Superior temporal gyrus (tissue), 1 donor: ENCODE results near the gene NUDT1.

ENCODE experiments used
- DNase-seq: peaks from one replicate; pipeline ENCODE4 v3.0.0-alpha.2; 2016; ENCODE audit errors: extremely low spot score

The NUDT1 gene

DNA sequence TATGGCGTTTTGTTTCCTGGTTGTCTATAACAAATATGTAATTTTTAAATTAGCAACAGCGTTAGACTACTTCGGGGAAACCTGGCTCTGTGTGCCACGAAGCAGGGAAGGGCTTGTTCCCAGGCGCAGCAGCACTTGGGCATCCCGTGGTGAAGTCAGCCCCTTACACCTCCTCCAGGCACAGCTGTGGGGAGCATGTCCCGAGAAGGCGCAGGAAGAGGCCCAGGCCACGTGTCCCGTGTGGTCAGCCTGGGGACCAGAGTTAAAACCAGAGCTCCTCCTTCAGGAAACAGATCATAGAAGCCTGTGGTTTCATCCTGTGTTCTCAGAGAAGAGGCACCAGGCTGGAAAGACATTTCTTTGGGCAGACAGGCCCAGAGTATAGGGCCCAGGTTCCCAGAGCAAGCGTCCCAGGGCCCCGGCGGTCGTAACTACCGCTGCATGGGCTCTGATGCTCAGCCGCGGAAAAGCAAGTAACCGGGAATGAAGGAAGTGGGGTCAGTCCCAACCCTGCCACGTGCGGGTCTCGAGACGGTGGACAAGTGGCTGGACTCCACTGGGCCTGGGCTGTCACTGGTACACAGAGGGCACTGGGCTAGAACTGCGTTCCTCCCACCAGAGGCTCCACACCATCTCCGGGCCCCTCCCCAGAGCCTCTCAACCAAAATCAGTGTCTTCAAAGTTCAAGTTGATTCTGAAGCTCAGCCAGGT lies 7.1 kb downstream of the NUDT1 start:
- no peak for DNase-seq

DNA sequence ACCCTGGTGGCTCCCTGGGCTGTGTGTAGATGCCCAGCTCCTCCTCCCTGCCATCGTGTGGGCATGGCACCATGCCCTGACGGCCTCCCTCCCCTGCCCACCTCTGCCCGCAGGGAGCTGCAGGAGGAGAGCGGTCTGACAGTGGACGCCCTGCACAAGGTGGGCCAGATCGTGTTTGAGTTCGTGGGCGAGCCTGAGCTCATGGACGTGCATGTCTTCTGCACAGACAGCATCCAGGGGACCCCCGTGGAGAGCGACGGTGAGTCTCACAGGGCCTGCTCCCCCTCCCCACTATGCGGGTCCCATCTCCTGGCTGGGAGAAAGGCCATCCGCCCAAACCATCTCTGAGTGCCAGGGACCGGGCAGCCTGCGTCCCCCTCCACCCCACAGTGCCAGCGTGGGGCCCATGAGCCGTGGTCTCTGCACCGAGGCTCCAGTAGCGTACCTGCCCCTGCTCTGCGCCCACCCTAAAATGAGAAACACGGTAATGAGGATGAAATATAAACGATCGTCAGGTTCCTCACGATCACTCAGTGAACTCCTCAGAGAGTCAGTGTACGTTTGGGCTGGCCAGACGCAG lies 7.8 kb downstream of the NUDT1 start:
- no peak for DNase-seq

DNA sequence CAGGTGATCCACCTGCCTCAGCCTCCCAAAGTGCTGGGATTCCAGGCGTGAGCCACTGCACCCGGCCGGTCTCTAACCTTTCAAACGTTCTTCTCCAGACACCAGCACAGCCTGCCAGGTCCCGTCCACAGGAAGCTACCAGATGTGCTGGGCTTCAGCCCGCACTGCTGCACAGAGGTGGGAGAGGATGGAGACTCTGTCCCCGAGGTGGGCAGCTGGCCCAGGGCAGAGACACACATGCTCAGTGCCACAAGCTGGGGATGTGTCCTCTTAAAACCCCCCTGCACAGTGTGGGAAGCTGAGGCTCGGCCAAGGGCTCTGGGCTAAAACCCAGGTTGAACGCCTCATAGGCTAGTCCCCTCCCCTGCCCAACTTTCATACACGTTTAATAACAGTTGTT lies 9.4 kb downstream of the NUDT1 start:
- DNase-seq, result no peak

DNA sequence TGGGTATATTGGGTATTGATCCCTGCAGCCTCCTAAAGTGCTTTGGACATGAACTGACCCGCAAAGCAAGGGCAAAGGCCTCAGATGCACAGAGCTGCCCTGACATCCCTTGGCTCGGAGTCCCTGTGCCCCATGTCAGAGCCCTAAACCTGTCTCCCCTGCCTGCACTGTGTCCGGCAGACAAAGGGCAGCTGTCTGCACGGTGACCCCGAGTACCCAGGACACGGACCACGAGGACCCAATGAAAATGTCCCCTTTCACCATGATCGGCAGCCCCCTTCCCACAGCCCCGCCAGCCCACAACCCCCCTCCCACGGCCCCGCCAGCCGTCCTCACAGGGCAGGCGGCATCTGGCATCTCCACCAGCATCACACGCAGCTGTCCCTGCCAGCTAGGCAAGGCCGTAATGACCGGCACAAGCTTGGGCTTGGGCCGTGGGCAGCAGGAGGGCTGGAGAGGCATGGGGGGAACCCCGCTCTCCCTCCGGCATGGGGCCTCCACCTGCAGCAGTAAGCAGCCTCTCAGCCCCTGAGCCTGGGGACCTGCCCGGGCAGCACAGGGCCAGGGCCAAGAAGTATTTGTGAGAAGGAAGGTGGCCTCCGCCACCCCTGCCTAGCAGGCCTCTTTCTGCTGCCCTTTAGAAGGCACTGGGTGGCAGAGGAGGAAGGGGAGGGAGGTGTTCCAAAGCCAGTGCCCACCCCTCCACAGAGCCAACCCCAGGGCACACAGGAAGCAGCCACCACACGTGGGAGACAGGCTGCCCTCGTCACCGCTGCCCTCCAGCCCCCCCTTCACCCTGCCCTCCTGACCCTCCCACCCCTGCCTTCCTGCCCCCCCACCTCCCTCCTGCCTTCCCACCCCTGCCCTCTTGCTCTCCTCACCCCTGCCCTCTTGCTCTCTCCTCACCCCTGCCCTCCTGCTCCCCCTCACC lies 10.1 kb downstream of the NUDT1 start:
- no peak for DNase-seq

- DNase-seq, result no peak
These were observed 11.0 kb downstream of the NUDT1 start for GRCh38 chr7:2253021-2253420.

DNA sequence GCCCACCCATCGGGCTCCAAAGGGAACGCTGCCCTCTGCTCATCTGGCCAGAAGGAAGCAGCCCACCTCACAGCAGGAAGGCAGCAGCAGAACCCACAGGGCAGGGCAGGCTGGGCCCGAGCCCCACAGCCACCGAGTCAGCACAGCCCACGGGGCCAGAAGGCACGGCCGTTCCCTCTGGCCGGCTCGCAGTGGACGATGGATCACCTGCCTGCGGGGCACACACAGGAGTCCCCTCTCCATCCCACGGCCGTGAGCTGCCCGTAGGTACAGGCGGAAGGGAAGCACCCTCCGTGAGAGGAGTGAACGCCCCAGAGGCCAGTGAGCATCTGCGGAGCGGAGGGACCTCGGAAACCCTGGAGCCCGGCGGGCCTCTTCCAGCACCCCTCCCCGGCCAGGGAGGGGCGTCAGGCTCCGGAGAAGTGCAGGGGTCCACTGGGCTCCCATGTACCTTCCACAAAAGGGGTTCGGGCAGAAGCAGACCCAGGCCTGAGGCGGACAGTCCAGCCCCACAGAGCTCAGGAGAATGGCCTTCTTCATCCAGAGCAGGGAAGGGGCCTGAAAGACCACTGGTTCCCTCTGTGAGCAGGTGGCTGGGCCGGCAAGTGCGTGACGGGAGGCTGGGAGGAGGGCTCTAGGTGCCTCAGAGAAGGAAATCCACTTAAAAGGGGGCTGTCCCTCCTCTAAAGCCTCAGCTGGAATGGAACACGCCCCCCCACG lies 11.7 kb downstream of the NUDT1 start:
- DNase-seq, result no peak

- DNase-seq, result no peak
These were observed 12.6 kb downstream of the NUDT1 start for GRCh38 chr7:2254429-2255144.

DNA sequence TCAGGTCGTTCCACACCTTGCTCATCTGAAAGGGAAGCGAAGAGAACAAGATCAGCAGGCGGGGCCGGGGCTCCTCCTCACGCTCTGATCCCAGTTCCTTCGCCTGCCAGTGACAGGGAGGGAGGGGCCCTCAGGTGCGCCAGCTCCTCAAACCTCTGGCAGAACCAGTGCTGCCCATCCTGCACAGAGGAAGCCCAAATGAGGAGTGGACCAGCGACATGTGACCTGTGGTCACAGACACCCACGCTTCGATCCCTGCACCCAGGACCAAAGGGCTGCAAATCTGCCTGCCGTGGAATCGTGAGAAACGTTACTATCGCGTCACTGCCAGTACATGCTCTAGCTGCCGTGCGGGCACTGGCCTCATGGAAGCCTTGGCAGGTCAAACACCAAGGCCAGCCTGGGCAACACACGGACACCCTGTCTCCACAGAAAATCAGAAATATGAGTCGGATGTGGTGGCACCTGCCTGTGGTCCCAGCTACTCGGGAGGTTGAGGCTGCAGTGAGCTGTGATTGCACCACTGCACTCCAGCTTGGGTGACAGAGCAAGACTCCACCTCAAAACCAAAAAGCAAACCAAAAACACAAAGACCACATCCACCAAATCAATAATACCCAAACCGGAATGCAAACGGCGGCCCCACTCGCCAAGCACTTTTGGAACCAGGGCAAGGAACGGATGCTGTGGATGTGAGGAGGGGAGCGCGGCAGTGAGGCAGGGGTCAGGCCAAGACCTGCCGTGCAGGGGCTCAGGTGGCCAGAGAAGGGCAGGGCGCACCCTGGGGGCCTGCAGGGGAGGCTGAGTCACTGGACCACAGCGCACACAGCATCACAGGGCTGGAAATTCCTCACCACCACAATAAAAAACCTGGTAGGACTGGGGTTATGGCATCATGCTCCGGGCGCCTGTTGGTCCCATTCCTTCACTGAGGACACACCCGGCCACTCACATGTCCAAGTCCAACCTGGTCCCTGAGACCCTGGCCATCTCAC lies 13.4 kb downstream of the NUDT1 start:
- DNase-seq, result no peak

GRCh38 chr7:2256306-2257045 lies 14.4 kb downstream of the NUDT1 start:
- DNase-seq, result no peak

DNA sequence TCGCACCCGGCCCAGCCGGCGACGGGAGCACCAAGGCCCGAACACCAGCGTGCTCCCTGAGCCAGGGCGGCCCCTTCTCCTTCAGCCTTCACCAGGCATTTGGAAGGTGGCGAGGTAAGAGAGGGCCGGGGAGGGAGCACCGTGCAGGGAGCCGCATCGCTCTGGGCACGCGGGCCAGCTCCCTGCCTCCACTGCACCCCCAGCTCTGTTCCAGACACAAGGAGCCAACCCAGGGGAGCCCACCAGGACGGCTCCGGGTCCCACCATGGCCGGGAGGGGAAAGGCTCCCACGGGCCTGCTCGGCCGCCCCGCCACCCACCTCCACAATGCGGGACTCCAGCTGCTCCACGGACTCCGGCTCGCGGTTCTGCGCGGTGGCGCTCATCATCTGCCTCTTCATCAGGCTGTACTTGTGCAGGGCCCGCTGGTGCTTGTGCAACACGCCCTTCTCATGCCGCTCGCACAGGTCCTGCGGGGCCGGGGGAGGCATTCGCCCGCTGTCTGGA lies 15.1 kb downstream of the NUDT1 start:
- no peak for DNase-seq

GRCh38 chr7:2257651-2258050 lies 15.6 kb downstream of the NUDT1 start:
- no peak for DNase-seq

DNA sequence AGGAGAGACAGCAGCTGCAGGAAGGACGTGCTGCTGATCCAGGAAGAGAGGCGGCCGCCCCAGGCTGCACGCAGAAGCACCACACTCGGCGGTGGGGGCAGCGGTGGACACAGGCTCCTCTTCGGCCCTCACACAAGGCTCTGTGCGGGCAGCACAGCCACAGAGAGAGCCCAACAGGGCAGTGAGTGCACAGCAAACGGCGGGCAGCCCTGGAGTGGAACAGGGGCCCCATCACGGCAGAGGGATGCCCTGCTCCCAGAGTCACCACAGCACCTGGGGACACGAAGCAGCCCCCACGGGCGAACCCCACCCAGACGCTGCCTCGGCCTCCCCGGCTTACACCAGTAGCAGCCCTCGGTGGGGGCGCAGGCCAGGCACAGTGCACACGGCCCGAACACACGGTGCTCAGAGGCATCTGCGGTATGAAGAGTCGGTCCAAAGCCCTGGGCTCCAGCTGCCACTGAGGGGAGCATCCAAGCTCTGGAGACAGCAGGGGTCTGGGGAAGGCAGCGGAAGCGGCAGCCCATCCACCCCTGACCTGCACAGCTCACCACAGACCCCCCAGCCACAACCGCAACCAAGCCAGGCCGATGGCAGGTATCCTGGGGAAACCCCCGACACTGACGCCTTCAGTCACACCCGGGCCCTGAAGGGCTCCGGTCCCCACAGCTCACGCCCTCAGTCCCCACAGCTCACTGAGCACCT lies 16.8 kb downstream of the NUDT1 start:
- DNase-seq, result no peak

DNA sequence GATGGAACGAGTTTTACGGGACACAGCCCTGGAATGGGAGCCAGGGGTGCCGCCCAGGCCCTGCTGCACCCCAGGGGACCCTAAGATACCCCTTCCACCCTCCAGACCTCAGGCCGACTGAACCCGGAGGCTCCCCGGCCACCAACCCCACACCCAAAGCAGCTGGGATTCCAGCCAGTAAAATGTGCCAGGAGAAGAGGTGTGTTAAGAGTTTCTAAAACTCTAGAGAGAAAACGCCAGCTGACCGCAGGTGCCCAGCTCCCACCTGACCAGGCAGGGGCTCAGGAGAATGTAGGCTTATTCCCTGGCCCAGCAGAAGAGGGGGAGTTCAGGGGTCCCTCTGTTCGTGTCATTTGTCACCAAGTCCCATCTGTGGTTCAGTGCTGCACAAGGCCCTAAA lies 17.5 kb downstream of the NUDT1 start:
- DNase-seq, result no peak

DNA sequence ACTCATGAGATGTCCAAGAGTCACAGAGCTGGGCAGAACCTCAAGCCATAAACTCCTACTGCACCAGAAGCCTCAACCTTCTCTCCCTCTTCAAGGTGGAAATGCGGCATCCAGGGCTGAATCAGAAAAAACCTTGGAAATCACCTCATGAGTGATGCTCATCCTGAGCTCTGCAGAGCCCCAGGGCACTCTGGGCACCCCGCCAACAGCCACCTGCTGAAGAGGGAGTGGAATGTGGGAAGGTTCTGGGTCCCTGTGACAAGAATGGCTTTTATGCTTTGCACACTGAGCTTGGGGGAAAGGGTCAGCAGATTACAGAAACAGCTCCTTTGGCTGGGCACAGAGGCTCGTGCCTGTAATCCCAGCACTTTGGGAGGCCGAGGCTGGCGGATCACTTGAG lies 18.8 kb downstream of the NUDT1 start:
- DNase-seq, result no peak

- no peak for DNase-seq
These were observed 19.6 kb downstream of the NUDT1 start for GRCh38 chr7:2261611-2262010.

GRCh38 chr7:2263176-2263575 lies 21.1 kb downstream of the NUDT1 start:
- no peak for DNase-seq

GRCh38 chr7:2264158-2264557 lies 22.1 kb downstream of the NUDT1 start:
- no peak for DNase-seq

- DNase-seq, result no peak
These were observed 24.9 kb downstream of the NUDT1 start for GRCh38 chr7:2266911-2267310.
